ENCODE data around the gene ECSIT.
A peak's percentile ranks its signal among the peaks of the same experiment; 100 is the strongest.

Gene ECSIT

GRCh38 chr19:11549386-11549953 is 20.5 kb upstream of the ECSIT start:
- no peak for DNase-seq

GRCh38 chr19:11547929-11548700 is 19.2 kb upstream of the ECSIT start:
- DNase-seq: no peak

GRCh38 chr19:11541238-11541637 is 12.3 kb upstream of the ECSIT start:
- no peak for DNase-seq

GRCh38 chr19:11540645-11541044 is 11.7 kb upstream of the ECSIT start:
- DNase-seq: no peak

GRCh38 chr19:11539495-11540365 is 10.8 kb upstream of the ECSIT start:
- peak; percentile 12 for DNase-seq

GRCh38 chr19:11538232-11539036 is 9.5 kb upstream of the ECSIT start, which contains the start of gene CNN1:
Gene CNN1, plus strand, starts transcription at chr19:11538851. Its CDS starts 77 bp downstream, at chr19:11538928.
- no peak for DNase-seq

DNA sequence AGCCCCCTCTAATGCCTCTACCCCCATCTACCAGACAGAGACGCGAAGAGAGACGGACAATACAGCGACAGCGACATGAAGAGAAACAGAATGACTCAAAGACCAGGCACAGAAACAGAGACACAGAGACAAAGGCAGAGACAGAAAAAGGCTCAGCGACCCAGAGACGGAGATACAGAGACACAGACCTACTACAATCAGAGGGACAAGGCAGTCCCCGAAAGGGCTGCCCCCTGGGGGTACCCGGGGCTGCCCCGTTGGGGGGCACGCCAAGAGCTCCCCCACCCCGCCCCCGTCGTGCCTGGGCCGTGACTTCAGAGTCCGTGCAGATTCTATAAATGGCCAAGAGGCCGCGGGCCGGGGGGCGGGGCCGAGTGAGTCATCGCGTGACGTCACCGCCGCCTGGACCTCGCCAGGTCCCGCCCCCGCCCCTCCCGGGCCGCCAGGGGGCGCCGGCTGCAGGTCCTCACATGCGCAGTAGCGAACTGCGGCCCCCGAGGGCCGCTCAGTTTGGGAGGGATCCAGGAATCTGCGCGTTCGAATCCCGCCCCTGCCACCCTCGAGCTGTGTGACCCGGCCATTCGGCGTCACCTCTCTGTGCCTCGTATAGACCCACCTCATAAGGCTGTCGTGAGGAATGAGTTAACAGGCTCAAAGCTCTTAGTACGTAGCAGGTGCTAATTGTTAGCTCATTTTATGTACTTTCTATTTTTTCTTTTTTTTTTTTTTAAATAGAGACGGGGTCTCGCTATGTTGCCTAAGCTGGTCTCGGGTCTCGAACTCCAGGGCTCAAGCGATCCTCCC is 7.1 kb upstream of the ECSIT start:
- peak; percentile 54 for DNase-seq

- no peak for DNase-seq
Measured at GRCh38 chr19:11534948-11535347, 6.0 kb upstream of the ECSIT start.

DNA sequence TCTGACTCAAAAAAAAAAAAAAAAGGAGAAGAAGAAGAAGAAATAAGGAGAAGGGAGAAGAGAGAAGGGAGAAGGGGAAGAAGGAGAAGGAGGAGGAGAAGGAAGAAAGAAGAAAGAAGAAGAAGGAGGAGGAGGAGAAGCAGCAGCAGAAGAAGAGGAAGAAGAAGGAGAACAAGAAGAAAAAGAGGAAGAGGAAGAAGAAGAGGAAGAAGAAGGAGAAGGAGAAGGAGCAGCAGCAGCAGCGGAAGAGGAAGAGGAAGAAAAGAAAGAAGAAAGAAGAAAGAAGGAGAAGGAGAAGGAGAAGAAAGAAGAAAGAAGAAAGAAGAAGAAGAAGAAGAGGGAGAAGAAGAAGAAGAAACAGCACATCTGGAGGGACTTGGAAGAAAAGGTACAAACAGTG is 5.6 kb upstream of the ECSIT start:
- DNase-seq: no peak

DNA sequence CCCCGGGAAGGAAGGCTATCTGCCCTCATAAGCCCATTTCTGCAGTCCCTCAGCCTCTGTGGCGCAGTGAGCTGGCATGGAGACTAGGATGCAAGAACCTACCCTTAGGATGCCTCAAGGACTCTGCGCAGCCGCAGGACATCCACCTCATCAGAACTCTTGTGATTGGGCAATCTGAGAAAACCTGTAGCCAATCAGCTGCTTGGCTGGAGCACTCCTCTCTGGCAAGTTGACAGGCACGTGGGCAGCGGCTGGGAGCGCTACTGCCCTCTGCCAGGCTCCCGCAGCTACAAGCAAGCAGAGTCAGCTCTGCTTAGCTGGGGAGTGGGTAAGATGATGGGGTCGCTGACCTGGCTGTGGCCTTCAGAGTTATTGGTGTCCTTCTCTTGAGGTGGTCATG is 1.5 kb upstream of the ECSIT start:
- DNase-seq: peak; percentile 90

DNA sequence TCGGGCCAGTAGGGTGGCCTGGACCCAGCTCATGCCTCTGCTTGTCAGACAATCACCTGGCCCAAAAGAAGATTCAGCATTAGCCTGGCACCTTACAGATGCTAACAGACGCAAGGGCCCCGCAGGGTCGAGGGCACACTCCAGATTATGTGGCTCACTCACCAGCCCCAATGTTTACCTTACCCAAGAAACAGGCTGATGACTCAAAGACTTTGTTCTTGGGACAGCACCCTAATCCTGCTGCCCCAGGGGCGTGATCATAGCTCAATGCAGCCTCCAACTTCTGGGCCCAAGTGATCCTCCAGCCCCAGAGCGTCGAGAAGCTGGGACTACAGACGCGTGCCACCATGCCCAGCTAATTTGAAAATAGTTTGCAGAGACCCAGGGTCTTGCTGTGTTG is 9.8 kb downstream of the ECSIT start:
- no peak for DNase-seq

- DNase-seq: no peak
Measured at GRCh38 chr19:11513946-11514345, 15.0 kb downstream of the ECSIT start.

GRCh38 chr19:11510444-11510843 is 18.5 kb downstream of the ECSIT start:
- no peak for DNase-seq

DNA sequence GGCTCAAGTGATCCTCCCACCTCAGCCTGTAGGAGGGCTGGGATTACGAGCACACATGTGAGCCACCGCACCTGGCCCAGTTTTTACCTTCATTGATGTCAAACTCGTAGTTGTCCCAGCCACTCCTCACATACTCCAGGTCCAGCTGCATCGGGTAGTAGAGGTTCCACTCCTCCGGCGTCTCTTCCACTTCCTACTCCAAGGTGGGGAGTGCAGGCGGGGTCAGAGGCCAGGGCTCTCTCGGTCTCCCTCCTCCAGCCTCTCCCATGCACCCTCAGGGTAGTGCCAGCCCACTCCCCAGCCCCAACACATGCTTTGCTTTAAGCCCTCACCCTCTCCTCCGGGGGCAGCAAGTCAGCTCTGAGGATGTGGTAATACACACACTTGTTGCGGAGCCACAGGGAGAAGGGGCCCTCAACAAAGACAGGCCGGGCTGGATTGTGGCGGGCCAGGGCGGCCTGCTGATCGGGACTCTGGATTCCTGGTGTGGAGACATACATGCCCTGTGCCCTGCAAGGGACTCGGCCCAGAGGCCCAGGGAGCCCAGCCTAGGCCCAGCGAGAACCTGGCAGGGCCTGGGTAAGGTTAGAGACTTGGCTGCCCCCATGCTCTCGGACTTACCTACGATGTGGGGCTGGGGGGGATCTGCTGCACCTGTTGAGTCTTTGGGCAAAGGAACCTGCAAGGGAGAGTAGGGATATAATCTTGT is 21.4 kb downstream of the ECSIT start:
- no peak for DNase-seq

- DNase-seq: no peak
Measured at GRCh38 chr19:11506967-11507366, 22.0 kb downstream of the ECSIT start.

DNA sequence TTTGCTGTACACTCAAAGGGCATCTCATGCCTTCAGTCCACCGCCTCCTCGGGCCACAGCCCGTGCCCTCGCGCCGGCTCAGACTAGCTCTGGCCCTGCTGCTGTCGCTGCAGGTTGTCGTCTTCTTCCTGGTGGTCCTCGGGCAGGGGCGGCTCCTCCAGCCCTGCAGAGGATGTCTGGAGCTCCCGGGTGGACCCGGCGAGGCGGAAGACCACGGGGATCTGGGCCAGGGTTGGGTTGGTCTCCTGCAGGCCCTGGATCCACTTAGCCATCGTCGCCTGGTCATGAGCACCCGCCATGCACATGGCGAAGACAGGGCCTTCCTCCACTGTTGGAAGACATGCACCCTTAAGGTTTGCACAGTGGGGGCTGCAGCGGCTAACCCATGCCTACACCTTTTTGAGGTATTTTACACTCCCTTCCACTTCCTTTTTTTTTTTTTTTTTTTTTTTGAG is 22.8 kb downstream of the ECSIT start:
- DNase-seq: no peak

- DNase-seq: peak; percentile 97
Measured at GRCh38 chr19:11505504-11506100, 23.3 kb downstream of the ECSIT start, which contains the start of gene ZNF653. Gene ZNF653, minus strand, starts transcription at chr19:11505839. Its CDS starts 53 bp downstream, at chr19:11505786.

GRCh38 chr19:11505032-11505503 is 23.9 kb downstream of the ECSIT start:
- peak; percentile 94 for DNase-seq

DNA sequence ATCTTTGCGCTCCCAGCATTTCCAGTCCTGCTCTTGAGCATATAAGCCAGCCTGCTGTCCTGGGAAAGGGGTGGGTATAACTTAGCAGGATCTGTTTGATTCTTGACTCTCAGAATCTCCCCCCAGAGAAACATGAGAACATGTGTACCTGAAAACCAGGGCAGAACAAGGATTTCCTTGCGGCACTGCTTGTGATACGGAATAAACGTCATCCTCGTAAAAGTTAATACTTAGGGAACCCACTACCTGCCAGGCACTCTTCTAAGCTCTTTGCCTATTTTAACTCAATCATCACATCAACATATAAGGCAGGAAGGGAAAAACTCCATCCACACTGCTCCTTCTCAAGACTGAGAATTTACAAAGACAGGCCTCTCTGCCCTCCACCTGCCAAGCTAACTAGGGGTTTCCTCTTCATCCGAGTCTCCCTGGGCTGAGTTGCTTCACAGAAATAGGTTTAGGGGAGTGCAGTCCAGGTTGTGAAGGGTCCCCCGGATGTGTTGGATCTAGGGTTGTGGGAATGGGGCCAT is 24.4 kb downstream of the ECSIT start:
- DNase-seq: no peak

GRCh38 chr19:11499890-11500420 is 29.0 kb downstream of the ECSIT start:
- no peak for DNase-seq
